Measurements from ENCODE around the gene CEP112.
"Not testable (repeated sequence)": the region's sequence is repeated elsewhere in the genome, so short reads cannot be mapped to it uniquely, and the experiment has no call there.

CEP112 gene

GRCh38 chr17:66167189-66167815 is 24.6 kb downstream of the CEP112 start:
- no peak for DNase-seq (ENCODE audit: low read depth, low spot score)
- TF ChIP-seq CTCF (IDR thresholded peaks at IDR 0.05; ENCODE audit: low read depth, low read length), result no peak
- H3K4me3 ChIP-seq (ENCODE audit: low read depth, low read length), result no peak overlapping the region
- in situ Hi-C loops (cut with HindIII; ENCODE audit: low sequenced_read_pairs), result no loop called here

GRCh38 chr17:66165537-66166123 is 26.3 kb downstream of the CEP112 start:
- TF ChIP-seq CTCF (IDR thresholded peaks at IDR 0.05; ENCODE audit: low read depth, low read length), result peak; percentile 54
- no peak overlapping the region for H3K4me3 ChIP-seq (ENCODE audit: low read depth, low read length)
- peak; percentile 67 for DNase-seq (ENCODE audit: low read depth, low spot score)
- in situ Hi-C loops (cut with HindIII; ENCODE audit: low sequenced_read_pairs), result no loop called here

- in situ Hi-C loops (cut with HindIII; ENCODE audit: low sequenced_read_pairs); H3K4me3 ChIP-seq (ENCODE audit: low read depth, low read length); DNase-seq (ENCODE audit: low read depth, low spot score): not testable (repeated sequence)
Observed at GRCh38 chr17:66155055-66155454, 36.9 kb downstream of the CEP112 start.

GRCh38 chr17:66152756-66153155 is 39.2 kb downstream of the CEP112 start:
- no peak overlapping the region for H3K4me3 ChIP-seq (ENCODE audit: low read depth, low read length)
- TF ChIP-seq CTCF (IDR thresholded peaks at IDR 0.05; ENCODE audit: low read depth, low read length), result no peak
- in situ Hi-C loops (cut with HindIII; ENCODE audit: low sequenced_read_pairs), result no loop called here
- peak; percentile 7 for DNase-seq (ENCODE audit: low read depth, low spot score)

- no peak for TF ChIP-seq CTCF (IDR thresholded peaks at IDR 0.05; ENCODE audit: low read depth, low read length)
- in situ Hi-C loops (cut with HindIII; ENCODE audit: low sequenced_read_pairs), result no loop called here
- DNase-seq (ENCODE audit: low read depth, low spot score), result no peak
- no peak overlapping the region for H3K4me3 ChIP-seq (ENCODE audit: low read depth, low read length)
Observed at GRCh38 chr17:66150708-66151107, 41.2 kb downstream of the CEP112 start.

GRCh38 chr17:66149562-66149961 is 42.4 kb downstream of the CEP112 start:
- no peak for TF ChIP-seq CTCF (IDR thresholded peaks at IDR 0.05; ENCODE audit: low read depth, low read length)
- DNase-seq (ENCODE audit: low read depth, low spot score), result no peak
- in situ Hi-C loops (cut with HindIII; ENCODE audit: low sequenced_read_pairs), result no loop called here
- H3K4me3 ChIP-seq (ENCODE audit: low read depth, low read length), result no peak overlapping the region

- H3K4me3 ChIP-seq (ENCODE audit: low read depth, low read length), result no peak overlapping the region
- TF ChIP-seq CTCF (IDR thresholded peaks at IDR 0.05; ENCODE audit: low read depth, low read length), result no peak
- DNase-seq (ENCODE audit: low read depth, low spot score), result no peak
- in situ Hi-C loops (cut with HindIII; ENCODE audit: low sequenced_read_pairs), result no loop called here
Observed at GRCh38 chr17:66146394-66146793, 45.5 kb downstream of the CEP112 start.
